Neural progenitor cell (in vitro differentiated cells): ENCODE measurements around the gene ATXN1. TPM values are rescaled to one million over a fixed set of nuclear protein-coding genes. Genes with fewer than 3 reads are reported as not detected.

ENCODE experiments used
- DNase-seq: peaks from one replicate; pipeline ENCODE4 v3.0.0-alpha.2; 2016; ENCODE audit warnings: low spot score
- H2AFZ ChIP-seq: fragments of 200-600 bp; sonication (generic); replicated peaks from 2 replicates; pipeline ENCODE4 v1.6.1; 2016; ENCODE audit warnings: antibody characterized with exemption
- H3F3A ChIP-seq: fragments of 200-600 bp; sonication (generic); 2 replicates; pipeline ENCODE4 v1.6.1; 2016; ENCODE audit warnings: antibody characterized with exemption, low read depth
- H3K27ac ChIP-seq: fragments of 200-600 bp; sonication (generic); 2 replicates; pipeline ENCODE4 v1.5.1; 2016; ENCODE audit warnings: mild to moderate bottlenecking
- H3K27me3 ChIP-seq: fragments of 200-600 bp; sonication (generic); 2 replicates; pipeline ENCODE4 v1.6.1; 2016; ENCODE audit warnings: mild to moderate bottlenecking, moderate library complexity
- H3K36me3 ChIP-seq: fragments of 200-600 bp; sonication (generic); 2 replicates; pipeline ENCODE4 v1.5.1; 2016
- H3K4me1 ChIP-seq: fragments of 200-600 bp; sonication (generic); 2 replicates; pipeline ENCODE4 v1.6.1; 2016; ENCODE audit warnings: mixed run types
- H3K4me2 ChIP-seq: fragments of 200-600 bp; sonication (generic); 2 replicates; pipeline ENCODE4 v1.6.1; 2016
- H3K4me3 ChIP-seq: fragments of 200-600 bp; sonication (generic); 2 replicates; pipeline ENCODE4 v1.5.1; 2016
- H3K79me2 ChIP-seq: fragments of 200-600 bp; sonication (generic); 2 replicates; pipeline ENCODE4 v1.6.1; 2016; ENCODE audit warnings: low read depth
- H3K9ac ChIP-seq: fragments of 200-600 bp; sonication (generic); 2 replicates; pipeline ENCODE4 v1.6.1; 2016
- H3K9me3 ChIP-seq: fragments of 200-600 bp; sonication (generic); 2 replicates; pipeline ENCODE4 v1.5.1; 2016; ENCODE audit warnings: low read depth
- H4K20me1 ChIP-seq: fragments of 200-600 bp; sonication (generic); 2 replicates; pipeline ENCODE4 v1.6.1; 2016; ENCODE audit warnings: low read depth
- H3K27ac Mint-ChIP-seq: 3 replicates; pipeline ENCODE4 v1.8.0; 2021; ENCODE audit warnings: mixed read lengths
- H3K27me3 Mint-ChIP-seq: 2 replicates; pipeline ENCODE4 v1.8.0; 2022; ENCODE audit warnings: low read depth, mild to moderate bottlenecking, inconsistent platforms, moderate library complexity, mixed read lengths; ENCODE audit not compliant: insufficient read depth
- H3K36me3 Mint-ChIP-seq: 3 replicates; pipeline ENCODE4 v1.8.0; 2021; ENCODE audit warnings: mixed read lengths
- H3K4me1 Mint-ChIP-seq: 3 replicates; pipeline ENCODE4 v1.8.0; 2021; ENCODE audit warnings: mixed read lengths
- H3K4me3 Mint-ChIP-seq: 3 replicates; pipeline ENCODE4 v1.8.0; 2021; ENCODE audit warnings: mild to moderate bottlenecking, moderate library complexity, mixed read lengths
- H3K9me3 Mint-ChIP-seq: 3 replicates; pipeline ENCODE4 v1.8.0; 2020; ENCODE audit warnings: mixed read lengths
- CTCF ChIP-seq: fragments of 200-600 bp; sonication (generic); IDR thresholded peaks from 2 replicates; pipeline ENCODE4 v1.5.1; 2017; ENCODE audit warnings: antibody characterized with exemption, mild to moderate bottlenecking
- EZH2 ChIP-seq: fragments of 200-600 bp; sonication (generic); IDR thresholded peaks from 2 replicates; pipeline ENCODE4 v1.6.1; 2017; ENCODE audit warnings: antibody characterized with exemption, mild to moderate bottlenecking, moderate library complexity
- EZH2phosphoT487 ChIP-seq: fragments of 200-600 bp; sonication (generic); IDR thresholded peaks from 2 replicates; pipeline ENCODE4 v1.6.1; 2017; ENCODE audit warnings: antibody characterized with exemption
- total RNA-seq: library from RNA; depleted of rRNA; stranded (reverse); fragments of >200 nt; gene quantifications from 2 replicates; pipeline ENCODE4 v1.2.3, GENCODE V29; 2015; ENCODE audit warnings: low replicate concordance

Gene ATXN1
- total RNA-seq, 1 donor from 2014 or later: 3.6 TPM

GRCh38 chr6:16512544-16513290 lies 248.5 kb downstream of the ATXN1 start:
- no peaks in the 10 kb centered on the region for H4K20me1 ChIP-seq
- H3K9me3 ChIP-seq: no peaks in the 10 kb centered on the region
- no peaks in the 10 kb centered on the region for H3K79me2 ChIP-seq
- Mint-ChIP-seq H3K27ac (no peak overlapping the region), H3K27me3 (no peaks in the 10 kb centered on the region), H3K4me1 (peaks cover 6% of the 10 kb centered on the region), H3K4me3 (no peak overlapping the region), H3K9me3 (no peaks in the 10 kb centered on the region), H3K36me3 (no peaks in the 10 kb centered on the region)
- H3K4me3 ChIP-seq: no peak overlapping the region
- H3K9ac ChIP-seq: no peak overlapping the region
- H3K4me1 ChIP-seq: peaks cover 4% of the 10 kb centered on the region
- H2AFZ ChIP-seq: no peak overlapping the region
- TF ChIP-seq CTCF (no peak), EZH2phosphoT487 (no peak), EZH2 (no peak)
- H3K36me3 ChIP-seq: no peaks in the 10 kb centered on the region
- H3K27ac ChIP-seq: no peak overlapping the region
- H3F3A ChIP-seq: no peaks in the 10 kb centered on the region
- no peak for DNase-seq
- H3K27me3 ChIP-seq: no peaks in the 10 kb centered on the region
- H3K4me2 ChIP-seq: no peak overlapping the region

DNA sequence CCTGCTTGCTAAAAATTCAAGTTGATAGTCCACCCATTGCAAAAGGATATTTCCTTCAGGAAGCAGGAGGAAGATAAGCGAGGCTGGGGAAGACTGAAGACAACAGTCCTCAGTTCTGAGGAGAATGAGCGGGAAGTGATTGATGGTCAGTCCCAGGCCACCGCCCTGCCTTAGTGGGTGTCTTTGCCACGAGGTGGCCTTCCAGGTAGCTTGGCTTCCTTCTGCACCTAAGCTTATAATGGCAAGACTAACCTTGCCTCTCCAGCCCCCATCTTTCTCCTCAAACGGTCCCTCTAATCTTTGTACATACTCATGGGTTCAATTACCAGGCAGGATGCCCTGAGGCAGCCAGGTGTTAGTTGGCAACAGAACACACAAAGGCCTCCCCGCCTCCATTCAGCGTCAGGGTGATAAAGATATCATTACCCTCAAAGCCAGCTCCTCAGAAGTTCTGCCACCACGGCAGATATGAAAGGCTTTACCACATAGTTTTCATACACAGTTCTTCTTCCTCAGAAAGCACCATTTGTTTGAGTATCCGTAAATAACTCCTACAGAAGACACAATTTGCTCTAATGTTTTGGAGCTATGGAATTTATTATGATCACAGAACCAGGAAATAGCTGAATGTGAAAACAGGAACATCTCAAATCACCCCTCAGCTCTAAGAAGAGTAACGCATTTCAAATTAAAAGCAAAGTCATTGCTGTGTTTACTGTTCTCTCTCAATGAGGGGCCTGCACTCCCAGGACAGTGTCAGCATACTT lies 249.4 kb downstream of the ATXN1 start:
- no peak for DNase-seq
- Mint-ChIP-seq H3K27ac (no peak overlapping the region), H3K4me3 (no peak overlapping the region), H3K4me1 (peaks cover 6% of the 10 kb centered on the region), H3K27me3 (no peaks in the 10 kb centered on the region), H3K36me3 (no peaks in the 10 kb centered on the region), H3K9me3 (no peaks in the 10 kb centered on the region)
- Histone ChIP-seq H3K27ac (no peak overlapping the region), H2AFZ (no peak overlapping the region), H3K4me2 (no peak overlapping the region), H3K9ac (no peak overlapping the region), H3K4me1 (peaks cover 4% of the 10 kb centered on the region), H3K36me3 (no peaks in the 10 kb centered on the region), H4K20me1 (no peaks in the 10 kb centered on the region), H3K27me3 (no peaks in the 10 kb centered on the region), H3K9me3 (no peaks in the 10 kb centered on the region), H3K79me2 (no peaks in the 10 kb centered on the region), H3K4me3 (no peak overlapping the region), H3F3A (no peaks in the 10 kb centered on the region)
- no peak for TF ChIP-seq EZH2phosphoT487
- TF ChIP-seq CTCF: no peak
- no peak for TF ChIP-seq EZH2

GRCh38 chr6:16511040-16511660 lies 250.1 kb downstream of the ATXN1 start:
- Mint-ChIP-seq H3K27ac (no peak overlapping the region), H3K4me3 (no peak overlapping the region), H3K27me3 (no peaks in the 10 kb centered on the region), H3K4me1 (peaks cover 6% of the 10 kb centered on the region), H3K9me3 (no peaks in the 10 kb centered on the region), H3K36me3 (no peaks in the 10 kb centered on the region)
- Histone ChIP-seq H3K4me3 (no peak overlapping the region), H3K9ac (no peak overlapping the region), H4K20me1 (no peaks in the 10 kb centered on the region), H2AFZ (no peak overlapping the region), H3K9me3 (no peaks in the 10 kb centered on the region), H3K27me3 (no peaks in the 10 kb centered on the region), H3K27ac (no peak overlapping the region), H3K4me2 (no peak overlapping the region), H3F3A (no peaks in the 10 kb centered on the region), H3K36me3 (no peaks in the 10 kb centered on the region), H3K4me1 (peaks cover 4% of the 10 kb centered on the region), H3K79me2 (no peaks in the 10 kb centered on the region)
- TF ChIP-seq EZH2 (no peak), CTCF (peak; percentile 72)
- DNase-seq: peak; percentile 57
